ENCODE measurements around the gene MARCKS.

MARCKS gene

DNA sequence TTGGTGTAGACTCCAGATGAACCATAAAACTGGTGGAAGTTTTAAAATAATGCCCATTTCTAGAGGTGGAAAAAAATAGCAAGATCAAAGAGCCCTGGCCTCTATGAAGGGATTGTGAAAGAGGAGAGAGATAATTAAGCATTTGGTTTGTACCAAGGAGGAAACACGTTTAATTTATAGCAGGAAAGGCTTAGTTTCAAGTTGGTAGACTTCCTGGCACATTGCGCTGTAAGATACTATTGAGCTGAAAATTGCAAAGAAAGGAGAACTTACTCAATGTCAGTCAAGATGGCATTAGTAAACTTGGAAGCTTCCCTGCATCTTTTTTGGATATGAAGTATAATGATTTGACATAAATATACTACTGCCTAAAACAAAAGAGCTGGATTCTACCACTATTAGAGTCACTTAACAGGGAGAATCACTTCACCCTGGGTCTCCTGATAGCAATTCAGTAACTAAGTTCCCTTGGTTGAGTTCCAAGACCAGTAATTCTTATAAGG, 24.4 kb downstream of the MARCKS start:
- in situ Hi-C loops (cut with MboI; ENCODE audit: low sequenced_read_pairs), result loop anchor here (25.0 kb wide), 1 partner anchor 569 kb away; no protein-coding TSS in a partner anchor

DNA sequence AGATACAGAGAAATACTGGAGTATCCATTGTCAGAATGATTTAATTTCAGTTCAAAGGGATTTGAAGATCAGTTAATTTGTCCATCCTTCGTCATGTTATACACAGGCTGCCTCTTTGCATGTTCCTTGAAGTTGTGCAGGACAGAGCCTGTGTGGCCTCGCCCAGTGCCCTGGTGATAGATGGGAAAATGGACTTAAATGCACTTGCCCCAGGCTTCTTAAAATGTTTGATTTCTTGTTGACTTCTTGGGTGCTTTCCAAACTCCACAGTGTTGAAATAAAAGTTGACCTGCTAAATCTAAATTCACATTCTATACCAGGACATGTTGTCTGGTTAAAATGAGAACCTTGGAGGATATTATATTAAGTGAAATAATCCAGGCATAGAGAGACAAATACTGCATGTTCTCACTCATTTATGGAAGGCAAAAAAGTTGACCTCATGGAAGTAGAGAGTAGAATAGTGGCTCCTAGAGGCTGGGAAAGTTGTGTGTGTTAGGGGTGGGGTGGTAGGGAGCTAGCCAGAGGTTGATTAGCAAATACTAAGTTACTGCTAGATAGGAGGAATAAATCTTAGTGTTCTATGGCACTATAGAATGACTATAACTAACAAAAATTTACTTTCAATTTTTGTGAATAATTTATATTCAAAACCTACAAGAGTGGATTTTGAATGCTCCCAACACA, 25.3 kb downstream of the MARCKS start:
- in situ Hi-C loops (cut with MboI; ENCODE audit: low sequenced_read_pairs), result loop anchor here (25.0 kb wide), 1 partner anchor 570 kb away; no protein-coding TSS in a partner anchor

DNA sequence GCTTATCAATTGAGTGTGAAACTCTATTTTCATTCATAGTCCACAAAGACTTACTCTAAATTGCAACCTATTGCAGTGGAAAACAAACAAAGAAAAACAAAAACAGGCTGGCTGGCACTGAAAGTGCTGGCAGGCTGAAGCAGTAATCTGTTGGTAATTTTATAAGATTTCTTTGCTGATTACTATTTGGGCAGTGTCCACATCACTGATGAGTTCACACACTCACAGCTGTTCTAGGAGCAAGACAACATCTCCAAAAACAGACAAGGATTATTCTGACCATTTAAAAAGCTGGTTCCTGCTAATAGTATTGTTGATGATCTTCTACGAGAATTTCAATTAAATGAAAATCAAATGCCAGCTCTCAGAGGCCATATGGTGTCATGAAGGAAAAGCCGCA, 26.9 kb downstream of the MARCKS start:
- in situ Hi-C loops (cut with MboI; ENCODE audit: low sequenced_read_pairs), result loop anchor here (25.0 kb wide), 1 partner anchor 572 kb away; no protein-coding TSS in a partner anchor

DNA sequence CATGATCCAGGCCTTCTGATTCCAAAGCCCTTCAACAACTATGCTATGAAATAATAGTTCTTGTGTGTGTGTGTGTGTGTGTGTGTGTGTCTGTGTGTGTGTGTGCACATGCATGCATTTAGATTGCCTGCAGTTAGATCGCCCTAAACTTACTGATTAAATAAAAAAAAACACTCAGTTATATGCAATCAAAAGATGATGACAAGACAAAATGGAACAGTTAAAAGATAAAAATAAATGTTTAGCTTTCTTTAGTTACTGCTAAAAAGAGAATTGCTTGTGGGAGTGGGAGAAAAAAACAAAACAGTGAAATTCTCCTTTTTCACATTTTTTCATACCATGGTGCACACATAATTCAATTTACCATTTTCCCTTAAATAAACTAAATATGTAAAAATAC, 29.4 kb downstream of the MARCKS start:
- in situ Hi-C loops (cut with MboI; ENCODE audit: low sequenced_read_pairs), result loop anchor here (25.0 kb wide), 1 partner anchor 574 kb away; no protein-coding TSS in a partner anchor

DNA sequence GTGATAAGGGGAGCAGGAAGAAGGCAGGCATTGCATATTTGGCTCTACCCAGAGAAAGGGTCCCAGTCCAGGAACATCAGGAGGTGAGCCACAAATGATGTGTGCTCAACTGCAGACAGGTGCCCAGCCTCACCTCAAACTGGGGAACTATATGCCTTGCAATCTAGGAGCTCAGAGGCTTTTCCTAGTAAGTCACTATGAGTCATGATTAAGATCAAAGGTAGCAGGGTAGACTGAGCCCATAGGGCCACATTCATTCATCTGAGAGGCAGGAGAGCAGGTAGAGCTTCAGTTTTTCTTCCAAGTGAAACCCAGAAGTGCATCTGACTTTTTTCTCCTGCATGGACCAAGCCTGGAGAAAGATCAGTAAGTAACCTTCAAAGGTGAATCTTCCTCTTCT, 31.3 kb downstream of the MARCKS start:
- in situ Hi-C loops (cut with MboI; ENCODE audit: low sequenced_read_pairs), result loop anchor here (25.0 kb wide), 1 partner anchor 576 kb away; no protein-coding TSS in a partner anchor

DNA sequence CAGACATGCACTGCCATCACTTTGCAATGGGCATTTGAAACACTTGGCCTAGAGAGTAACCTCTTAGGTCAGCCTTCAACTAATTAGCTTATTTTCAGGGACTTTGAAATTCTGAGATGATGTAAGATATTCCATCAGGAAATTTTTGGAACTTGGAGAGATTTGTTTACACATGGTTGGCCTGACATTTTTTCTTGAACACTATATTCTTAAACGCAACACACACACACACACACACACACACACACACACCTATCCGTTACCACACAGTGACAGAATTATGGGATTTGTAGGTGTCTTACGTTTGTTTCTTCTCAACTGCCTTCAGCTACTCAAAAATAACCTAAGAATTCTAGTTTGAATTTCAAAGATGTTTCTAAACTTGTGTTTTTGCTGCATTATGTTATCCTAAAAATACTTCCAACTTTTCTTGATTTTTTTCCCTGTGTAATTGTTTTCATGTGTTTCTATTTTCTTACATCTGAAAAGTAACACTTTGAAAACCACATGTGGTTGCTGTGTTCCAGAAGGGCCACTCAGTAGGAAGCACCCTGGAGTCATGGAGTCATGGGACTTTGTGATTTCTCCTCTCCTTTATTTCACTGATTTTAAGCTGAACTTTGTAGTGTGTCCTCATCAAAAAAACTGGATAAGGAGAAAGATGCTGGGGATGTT, 31.9 kb downstream of the MARCKS start:
- in situ Hi-C loops (cut with MboI; ENCODE audit: low sequenced_read_pairs), result loop anchor here (25.0 kb wide), 1 partner anchor 577 kb away; no protein-coding TSS in a partner anchor

DNA sequence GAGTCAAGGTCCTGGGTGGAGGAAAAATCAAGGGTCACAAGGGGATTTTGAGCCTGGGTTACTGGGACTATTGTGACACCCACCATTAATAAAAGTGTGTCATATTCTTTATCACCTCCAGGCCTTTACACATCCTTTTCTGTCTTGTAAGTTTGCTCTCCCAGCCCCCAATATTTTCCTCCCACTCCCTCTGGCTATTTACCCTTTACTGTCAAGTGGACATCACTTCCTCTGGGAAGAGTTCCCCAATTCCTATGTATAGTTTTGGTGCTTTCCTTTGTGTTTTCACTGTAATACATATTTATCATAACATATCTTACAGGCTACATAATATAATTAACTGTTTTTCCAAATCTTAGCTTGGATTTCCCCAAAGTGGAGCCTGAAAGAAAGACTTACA, 36.3 kb downstream of the MARCKS start:
- in situ Hi-C loops (cut with MboI; ENCODE audit: low sequenced_read_pairs), result loop anchor here (25.0 kb wide), 1 partner anchor 581 kb away; no protein-coding TSS in a partner anchor

DNA sequence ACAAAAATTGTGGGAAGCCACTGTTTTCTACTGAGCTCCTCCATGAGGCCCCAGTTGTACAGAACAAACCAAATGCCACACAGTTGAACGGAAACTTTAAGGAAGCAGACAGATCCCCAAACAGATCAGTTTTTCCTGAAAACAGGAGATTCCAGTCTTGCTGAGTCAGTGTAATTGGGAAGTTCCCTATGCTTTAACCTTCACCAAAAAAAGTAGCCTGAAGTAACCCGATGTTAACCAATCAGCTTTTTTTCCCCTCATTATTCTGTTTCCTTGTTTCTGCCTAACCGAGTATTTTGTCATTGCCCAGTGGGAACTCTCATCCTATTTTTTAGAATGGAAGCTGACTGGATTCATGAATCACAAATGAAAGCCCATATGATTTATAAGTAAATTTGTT, 36.7 kb downstream of the MARCKS start:
- in situ Hi-C loops (cut with MboI; ENCODE audit: low sequenced_read_pairs), result loop anchor here (25.0 kb wide), 1 partner anchor 582 kb away; no protein-coding TSS in a partner anchor

DNA sequence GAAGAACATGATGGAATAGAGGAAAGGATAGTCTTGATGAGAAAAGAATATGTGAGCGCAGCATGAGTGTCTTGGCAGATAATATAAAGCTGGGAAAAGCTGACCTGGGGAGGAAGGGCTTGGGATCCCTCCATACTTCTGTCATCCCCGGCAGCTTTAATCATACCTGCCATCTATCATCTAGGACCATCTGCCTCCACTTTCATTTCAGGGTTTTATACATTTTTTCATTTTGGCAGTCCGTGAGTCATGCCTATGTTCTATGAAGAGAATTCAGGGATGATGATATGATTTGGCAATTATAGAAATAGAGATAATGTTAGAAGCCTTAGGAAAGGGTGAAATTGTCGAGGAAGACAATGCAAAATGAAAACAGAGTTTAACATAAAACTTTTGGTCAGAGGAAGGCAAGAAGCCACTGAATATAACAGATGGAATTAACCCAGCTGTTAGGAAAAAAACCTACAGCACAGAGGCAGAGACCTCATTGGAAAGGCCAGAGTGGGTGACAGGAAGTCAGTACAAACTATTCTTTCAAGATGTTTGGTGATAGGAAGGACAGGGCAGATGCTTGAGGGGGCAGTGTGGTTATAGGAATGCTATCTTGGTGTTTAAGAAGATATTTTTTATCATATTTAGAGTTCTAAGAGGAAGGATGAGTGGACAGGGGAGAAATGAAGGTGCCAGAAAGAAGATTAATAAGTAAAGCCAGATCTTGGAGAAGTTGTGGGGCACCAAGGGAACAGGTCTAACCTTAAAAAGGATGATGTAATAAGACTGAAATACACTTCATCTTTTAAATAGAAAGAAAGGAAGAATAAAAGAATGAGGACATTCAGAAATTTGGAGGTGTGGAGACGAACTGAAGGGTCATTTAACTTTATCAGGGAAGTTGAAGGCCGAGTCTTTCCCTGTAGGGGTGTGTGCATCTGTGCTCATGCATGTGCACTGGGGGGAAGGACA, 37.8 kb downstream of the MARCKS start:
- in situ Hi-C loops (cut with MboI; ENCODE audit: low sequenced_read_pairs), result loop anchor here (25.0 kb wide), 1 partner anchor 583 kb away; no protein-coding TSS in a partner anchor

DNA sequence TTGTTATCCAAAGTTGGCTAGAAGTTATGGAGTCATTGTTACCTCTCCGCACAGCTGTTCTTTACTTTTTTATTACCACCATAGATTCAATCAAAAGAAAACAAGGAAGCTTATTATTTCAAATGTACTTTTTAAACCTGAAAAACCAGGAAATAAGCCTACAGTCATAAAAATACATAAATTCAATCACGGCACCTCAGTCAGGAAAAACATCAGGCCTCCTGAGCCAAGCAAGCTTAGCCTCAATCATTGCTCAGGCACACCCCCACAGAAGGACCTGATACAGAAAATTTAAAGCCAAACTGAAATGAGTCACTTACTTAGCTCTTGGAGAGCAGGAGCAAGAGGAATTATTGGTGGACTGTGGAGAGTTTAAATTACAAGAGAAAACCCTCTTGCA, 44.3 kb downstream of the MARCKS start:
- in situ Hi-C loops (cut with MboI; ENCODE audit: low sequenced_read_pairs), result loop anchor here (25.0 kb wide), 1 partner anchor 1139 kb away; no protein-coding TSS in a partner anchor

DNA sequence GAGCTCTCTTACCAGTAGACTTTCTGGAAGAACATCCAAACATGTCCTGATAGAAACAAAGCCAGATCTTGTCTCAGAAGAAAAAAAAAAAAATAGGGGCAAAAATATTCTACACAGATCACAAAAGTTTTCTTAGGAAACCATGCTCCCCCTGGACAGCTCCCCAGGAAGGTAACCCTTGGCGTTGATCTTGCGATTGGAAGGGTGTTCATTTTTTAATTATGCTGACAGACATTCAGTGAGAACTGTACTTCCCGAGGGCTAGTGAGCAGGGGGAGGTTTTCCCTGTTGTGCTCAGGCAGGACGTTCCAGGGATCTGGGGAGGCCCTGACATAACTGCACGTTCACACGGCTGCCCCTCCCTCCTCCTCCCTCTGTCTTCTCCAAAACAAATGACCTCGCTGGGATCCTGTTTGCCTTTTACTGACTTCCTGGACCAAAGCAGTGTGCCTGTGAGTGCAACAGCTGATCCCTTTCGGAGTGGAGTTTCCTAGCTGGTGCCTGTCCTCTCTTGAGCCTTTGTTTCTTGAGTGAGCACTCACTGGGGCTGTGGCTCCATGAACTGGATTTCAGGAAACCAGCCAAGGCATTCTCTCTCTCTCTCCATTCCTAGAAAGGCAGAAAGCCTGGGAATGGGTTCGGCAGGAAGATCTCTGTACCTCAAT, 46.7 kb downstream of the MARCKS start:
- in situ Hi-C loops (cut with MboI; ENCODE audit: low sequenced_read_pairs), result loop anchor here (25.0 kb wide), 1 partner anchor 1141 kb away; no protein-coding TSS in a partner anchor

DNA sequence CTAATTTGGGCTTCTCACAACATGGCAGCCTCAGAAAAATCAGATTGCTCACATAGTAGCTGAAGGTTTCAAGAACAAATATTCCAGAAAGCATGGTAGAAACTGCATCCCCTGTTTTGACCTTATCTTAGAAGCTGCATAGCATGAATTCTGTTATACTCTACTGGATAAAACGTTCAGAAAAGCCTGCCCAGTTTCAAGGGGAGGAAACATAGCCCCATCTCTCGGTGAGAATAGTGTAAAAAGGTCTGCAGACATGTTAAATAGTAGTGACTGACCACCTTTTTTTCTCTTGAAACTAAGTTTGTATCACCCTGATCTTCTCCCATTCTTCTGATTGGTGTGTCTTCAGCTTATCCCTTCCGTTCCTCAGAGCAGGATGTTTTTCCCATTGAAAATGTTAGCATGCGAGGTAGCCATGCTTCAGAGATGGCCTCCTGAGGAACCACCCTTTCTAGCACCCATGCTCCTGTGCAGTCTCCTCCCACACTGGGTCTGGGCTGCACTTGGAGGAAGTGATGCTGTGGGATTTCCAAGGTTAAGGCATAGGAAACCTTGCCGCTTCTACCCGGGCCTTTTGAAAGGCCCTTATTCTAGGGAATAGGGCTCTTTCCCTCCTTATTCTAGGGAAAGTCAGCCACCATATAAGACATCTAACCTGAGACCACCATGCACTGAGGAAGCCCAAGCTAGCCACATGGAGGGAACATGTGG, 50.1 kb downstream of the MARCKS start:
- in situ Hi-C loops (cut with MboI; ENCODE audit: low sequenced_read_pairs), result loop anchor here (25.0 kb wide), 1 partner anchor 1145 kb away; no protein-coding TSS in a partner anchor

DNA sequence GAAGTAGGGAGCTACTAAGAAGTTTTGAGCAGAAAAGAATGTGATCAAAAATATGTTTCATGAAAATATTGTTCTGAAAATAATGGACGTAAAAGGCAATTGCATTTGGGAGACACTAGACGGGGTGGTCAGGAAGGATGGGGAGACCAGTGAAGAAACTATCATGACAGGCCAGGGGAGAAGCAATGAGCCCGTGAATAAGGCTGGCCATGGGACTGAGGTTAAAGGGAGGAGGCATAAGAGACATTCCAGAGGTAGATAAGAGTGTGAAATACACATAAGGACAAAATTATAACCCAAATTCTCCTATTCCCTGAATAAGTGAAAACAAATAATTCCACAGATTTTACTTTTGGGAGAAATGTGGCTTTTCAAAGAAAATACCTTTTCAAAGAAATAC, 51.7 kb downstream of the MARCKS start:
- in situ Hi-C loops (cut with MboI; ENCODE audit: low sequenced_read_pairs), result loop anchor here (25.0 kb wide), 1 partner anchor 1146 kb away; no protein-coding TSS in a partner anchor

DNA sequence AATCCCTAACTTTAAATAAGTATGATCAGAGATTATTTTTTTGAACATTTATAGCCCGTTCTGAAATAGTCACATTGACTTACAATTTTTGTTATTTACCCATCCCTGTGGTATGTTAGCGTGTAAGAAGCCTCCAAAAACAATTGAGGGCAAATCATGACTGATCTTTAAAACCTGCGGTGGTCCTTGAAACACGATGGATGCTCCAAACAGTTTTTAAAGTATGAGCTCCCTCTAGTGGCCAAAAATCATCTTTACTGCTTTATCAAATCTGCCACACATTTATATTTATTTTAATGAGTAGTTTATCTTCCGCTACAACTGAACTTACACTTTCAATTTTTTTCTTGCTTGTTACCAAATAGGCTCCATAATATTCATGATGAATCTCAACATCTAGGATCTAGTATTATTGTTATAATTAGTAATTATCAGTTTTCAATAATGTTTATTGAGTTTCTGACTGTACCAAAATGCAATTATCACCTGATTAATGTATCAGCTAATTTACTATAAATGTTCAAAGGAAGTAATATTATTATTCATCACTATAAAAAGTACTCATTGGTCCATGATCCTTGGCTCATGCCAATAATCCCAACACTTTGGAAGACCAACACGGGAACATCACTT, 52.2 kb downstream of the MARCKS start:
- in situ Hi-C loops (cut with MboI; ENCODE audit: low sequenced_read_pairs), result loop anchor here (25.0 kb wide), 1 partner anchor 1147 kb away; no protein-coding TSS in a partner anchor

DNA sequence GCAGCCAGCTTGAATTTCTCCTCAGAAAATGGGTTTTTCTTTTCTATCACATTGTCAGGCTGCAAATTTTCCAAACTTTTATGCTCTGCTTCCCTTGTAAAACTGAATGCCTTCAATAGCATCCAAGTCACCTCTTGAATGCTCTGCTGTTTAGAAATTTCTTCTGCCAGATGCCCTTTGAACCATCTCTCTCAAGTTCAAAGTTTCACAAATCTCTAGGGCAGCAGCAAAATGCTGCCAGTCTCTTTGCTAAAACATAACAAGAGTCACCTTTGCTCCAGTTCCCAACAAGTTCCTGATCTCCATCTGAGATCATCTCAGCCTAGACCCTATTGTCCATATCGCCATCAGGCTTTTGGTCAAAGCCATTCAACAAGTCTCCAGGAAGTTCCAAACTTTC, 53.1 kb downstream of the MARCKS start:
- in situ Hi-C loops (cut with MboI; ENCODE audit: low sequenced_read_pairs), result loop anchor here (25.0 kb wide), 1 partner anchor 1148 kb away; no protein-coding TSS in a partner anchor
